HUDEP-2 (cell line): ENCODE measurements around the gene SPRED2.

Experiments used
- DNase-seq, 76 experiments: peaks; one replicate each; lab custom pipeline; 2025; ENCODE audit not compliant: unreplicated experiment in 76 of 76; lab: John Stamatoyannopoulos, UW

The SPRED2 gene

DNA sequence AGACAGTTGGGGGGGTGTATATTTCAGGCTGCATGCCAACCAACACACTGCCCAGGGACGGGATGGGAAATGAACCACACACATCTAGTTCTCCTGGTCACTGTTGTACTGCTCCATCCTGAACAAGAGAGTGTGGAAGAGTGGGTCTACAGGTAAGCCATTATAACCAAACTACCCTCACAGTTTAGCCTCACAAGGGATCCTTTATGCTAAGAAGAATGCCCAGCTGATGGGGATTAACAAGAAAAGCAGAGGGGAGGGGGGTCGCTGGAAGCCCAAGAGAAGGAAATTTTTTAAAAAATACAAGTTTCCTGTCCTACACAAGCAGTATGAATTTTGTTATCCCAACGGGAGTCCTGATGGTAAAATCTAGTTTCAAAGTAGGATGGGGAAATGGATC lies 16.1 kb downstream of the SPRED2 start:
- DNase-seq, result no peak

DNA sequence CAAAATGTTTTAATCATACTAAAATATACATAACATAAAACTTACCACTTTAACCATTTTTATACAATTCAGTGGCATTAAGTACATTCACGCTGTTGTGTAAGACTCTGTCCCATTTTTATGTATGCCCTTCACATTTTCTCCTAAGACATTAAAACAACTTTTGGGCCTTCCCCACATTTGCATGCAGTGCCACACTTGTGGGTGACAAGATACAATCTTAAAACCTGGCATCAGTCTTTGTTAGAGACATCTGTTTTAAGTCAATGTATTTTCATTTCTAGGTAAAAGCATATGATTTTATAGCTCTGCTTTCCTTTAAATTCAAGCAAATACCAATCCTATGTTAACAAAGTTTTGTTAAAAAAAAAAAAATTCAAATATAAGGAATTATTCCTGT lies 17.3 kb downstream of the SPRED2 start:
- DNase-seq, result no peak

DNA sequence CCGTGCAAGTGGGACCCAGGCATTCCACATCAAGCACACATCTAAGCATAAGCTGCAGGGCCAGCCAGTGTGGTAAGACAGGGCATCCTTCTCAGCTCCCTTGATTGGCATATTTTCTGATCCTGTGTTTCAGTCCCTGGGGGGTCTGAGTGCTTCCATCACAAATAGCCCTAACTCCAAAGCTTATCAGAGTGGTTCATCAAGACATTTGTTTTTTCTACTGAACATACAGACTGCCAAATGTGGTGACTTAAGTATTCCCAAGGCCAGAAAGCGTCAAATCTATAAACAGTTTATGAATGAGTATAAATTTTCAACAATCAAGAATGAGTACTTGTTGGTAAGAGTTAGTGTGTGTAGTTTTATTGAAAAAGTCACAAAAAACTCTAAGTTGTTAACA lies 18.8 kb downstream of the SPRED2 start:
- DNase-seq, result no peak

DNA sequence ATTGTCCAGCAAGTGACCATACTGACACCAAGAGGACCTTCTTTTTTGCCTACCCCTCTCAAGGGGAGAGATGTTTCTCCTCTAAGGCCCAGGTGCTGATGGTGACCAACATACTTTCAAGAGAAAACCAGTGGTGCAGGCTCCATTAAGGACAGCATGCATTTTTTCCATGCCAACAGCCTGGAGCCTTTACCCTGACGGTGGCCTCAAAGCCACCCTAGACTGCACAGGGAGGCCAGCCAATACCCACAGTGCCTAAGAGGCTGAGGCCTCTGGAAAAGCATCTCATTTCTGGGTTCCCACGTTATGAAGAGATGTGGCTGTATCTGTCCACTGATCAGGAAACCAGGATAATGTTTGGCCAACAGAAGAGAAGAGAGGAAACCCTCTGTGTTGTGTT lies 19.3 kb downstream of the SPRED2 start:
- no peak for DNase-seq

DNA sequence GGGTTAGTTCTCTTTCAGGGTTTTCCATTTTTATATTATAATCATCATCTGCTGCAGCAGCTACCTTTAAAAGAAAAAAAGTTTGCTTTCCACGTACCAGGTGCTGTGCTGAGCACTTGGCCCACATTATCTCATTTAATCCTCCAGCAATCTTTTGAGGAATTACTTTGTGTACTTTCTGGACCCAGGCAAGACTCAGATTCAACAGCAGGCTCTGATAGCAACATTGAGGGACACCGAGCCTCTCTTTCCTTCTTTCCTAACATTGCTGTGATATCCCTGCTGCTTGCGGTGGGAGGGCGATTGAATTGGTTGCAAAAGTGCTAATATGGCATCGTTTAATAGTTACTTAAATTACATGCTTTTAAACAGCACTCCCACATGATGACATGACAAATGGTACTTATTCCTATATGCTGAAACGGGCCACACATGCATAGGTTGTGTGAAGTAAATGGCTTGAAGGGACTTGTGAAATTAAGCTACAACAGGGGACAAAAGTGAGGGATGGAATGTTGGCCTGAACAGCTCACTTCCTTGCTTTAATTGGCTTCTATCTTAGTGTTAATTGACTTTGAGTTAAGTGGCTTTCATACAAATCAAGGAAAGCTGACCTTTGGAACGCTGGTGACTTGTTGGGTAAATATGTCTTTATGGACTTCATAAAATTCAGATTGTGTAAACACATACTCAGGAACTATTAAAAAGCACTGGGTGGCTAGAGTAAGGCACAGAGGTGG lies 21.2 kb downstream of the SPRED2 start:
- DNase-seq, result no peak

DNA sequence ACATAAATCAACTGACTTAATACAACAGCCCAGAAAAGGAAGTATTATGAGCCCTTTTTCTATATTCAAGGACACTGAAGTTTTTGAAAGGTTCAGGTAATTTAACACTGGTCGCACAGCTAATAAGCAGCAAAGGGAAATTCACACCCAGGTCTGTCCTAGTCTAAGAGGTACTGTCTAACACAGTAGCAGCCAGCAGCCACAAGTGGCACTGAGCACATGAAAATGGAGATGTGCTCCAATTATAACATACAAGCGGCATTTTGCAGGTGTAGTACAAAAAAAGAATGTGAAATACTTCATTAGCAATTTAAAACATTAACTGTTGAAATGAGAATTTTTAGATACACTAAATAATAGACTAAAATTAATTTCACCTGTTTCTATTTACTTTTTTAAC lies 23.4 kb downstream of the SPRED2 start:
- DNase-seq, result no peak

DNA sequence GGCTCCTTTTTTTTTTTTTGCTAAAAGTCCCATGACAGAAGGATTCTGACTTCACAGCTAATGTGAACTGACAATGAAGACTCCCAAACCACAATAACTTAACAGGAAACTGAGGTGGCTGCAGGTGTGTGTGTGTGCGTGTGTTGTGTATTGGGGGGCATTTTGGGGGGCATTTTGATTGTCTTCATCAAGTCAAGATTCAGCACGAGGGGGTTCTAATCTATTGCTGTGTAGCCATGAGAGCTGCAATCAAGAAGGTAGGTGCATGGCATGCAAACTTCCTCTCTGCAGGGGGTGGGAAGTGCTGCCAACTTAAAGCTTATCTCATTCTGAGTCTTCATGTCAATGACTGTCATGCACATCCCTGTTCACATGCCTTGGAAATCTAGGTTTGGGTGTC lies 25.2 kb downstream of the SPRED2 start:
- peak in 13 of 76 experiments; percentile 10 to 58 (median 25) for DNase-seq

DNA sequence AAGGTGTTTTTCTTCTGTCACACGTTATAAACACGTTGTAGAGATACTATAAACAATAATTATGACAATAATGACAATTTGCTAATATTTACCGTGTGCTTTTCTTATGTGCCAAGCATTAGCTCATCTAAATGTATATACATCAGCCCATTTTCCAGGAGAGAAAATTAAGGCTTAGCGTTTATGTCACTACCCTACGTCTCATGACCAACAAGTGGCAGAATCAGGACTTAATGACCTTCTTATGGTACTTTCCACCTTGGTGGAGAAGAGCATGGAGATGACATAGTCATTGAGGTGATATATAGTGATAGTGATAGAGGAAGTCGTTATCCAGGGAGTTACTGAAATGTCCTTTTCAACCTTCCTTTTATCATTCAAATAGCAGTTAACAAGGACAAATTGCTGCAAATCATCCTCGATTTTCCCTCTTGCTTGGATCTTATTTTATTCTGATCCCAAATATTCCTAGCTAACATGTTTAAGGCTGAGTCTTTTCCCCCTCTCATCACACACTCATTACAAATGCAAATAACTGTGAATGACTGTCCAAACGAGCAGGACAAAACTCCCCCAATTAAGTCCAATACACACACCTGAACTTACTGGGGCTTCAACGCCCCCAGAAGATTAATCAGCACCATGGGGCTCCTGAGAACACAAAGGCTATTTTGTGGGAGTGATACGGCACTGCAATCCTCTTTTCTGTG lies 27.3 kb downstream of the SPRED2 start:
- DNase-seq, result no peak

DNA sequence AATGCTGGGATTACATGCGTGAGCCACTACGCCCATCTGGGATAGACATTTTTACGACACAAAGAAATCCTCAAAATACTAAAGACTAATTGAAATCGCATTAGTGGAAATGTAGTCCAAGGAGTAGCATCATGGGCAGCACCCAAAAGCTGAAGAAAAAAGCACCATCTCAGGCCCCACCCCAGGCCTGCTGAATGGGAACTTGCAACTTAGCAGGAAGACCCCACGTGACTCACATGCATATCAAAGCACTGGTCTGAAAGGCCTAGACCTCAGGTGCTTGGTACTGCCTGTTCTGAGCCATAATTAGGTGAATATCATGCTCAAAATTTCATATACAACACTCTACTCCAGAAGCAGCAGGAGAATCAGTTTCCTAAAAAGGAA lies 28.9 kb downstream of the SPRED2 start:
- no peak for DNase-seq

DNA sequence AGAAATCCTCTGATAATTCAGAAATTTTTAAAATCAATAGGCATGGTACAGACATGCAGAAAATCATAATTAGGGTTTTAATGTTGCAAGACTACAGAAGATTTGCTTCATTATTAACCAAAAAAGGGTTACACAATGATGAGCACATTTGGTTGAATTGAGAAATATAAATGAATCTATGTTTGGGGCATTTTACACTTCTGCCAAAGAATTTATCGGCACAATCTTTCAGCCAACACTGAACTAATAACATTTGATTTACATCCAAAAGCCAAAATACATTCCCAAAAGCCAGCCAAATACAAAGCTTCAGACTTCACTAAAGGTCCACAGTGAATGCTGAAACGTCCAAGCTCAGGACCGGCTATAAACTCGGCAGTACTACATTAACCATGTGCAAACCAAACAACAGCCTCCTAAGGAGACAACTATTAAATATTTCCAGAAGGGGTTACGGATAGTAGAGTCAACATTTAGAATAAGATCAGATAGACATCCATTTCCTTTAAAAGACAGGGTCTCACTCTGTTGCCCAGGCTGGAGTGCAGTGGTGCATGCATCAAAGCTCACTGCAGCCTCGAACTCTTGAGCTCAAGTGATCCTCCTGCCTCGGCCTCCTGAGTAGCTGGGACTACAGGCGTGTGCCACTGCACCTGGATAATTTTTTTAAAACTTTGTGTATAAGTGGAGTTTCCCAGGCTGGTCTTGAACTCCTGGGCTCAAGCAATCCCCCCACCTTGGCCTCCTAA lies 29.4 kb downstream of the SPRED2 start:
- no peak for DNase-seq

DNA sequence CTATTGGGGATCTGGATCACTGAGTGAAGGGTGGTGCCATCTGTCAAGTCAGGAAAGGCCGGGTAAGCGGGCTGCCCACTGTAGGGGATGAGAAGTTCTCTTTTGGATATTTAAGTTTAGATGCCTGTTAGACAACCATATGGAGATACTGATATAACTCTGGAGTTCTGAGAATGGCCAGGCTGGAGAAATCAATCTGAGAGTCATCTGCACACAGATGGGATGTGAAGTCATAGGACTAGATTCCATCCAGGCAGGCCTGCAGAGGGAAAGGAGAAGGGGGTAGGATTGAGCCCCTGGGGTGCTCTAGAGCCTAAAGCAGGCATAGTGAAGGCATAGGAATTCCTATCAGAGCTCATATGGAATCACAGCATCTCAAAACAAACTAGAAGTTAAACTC lies 30.1 kb downstream of the SPRED2 start:
- no peak for DNase-seq

DNA sequence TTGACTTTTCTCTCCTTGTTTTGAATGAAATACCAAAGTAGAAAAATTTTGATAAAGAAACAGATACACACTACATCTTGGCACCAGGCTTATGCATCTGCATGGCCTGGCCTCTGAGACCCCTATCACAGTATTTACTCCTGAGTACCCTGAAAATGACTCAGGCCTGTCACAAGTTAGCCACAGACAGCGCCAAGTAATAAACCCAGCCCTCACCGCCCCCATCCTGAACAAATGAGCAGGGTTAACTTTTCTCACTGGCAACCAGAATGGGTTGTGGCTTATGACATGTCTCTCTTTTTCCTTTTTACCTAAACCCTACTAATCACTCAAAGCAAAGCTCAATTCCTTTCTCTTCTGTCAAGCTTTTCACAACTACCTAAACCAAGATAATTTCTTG lies 35.3 kb downstream of the SPRED2 start:
- peak in 7 of 76 experiments; percentile 18 to 50 (median 25) for DNase-seq

DNA sequence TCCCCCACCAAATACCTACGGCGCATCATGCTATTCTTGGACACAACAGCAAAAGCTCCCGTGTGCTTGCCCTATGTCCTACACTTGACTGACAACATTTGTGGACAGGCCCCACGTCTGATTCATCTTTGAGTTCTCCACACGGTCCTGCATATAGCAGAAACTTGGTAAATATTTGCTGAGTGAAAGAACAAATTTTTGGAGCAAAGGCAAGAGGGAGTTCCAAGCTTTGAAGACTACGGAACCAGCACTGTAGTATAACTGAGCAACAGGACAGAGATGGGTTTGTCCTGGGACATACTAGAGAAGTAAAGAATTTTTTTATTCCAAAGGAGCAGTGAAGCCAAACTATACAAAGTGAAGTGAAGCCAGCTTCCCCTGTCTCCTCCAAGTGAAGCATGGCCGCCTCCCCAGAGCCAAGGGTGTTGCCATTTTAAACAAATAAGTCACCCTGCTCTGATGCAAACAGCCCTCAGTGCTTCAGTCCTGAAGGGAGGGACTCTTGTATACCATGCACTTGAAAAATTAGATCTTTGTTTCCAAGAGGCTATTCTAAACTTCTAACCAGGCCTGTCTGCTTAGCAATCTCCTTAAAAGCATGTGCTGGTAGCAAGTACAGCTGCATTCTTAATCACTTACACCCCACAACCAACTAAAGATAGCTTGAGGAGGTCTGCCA lies 35.9 kb downstream of the SPRED2 start:
- DNase-seq, result peak in 4 of 76 experiments; percentile 8 to 13 (median 12)

DNA sequence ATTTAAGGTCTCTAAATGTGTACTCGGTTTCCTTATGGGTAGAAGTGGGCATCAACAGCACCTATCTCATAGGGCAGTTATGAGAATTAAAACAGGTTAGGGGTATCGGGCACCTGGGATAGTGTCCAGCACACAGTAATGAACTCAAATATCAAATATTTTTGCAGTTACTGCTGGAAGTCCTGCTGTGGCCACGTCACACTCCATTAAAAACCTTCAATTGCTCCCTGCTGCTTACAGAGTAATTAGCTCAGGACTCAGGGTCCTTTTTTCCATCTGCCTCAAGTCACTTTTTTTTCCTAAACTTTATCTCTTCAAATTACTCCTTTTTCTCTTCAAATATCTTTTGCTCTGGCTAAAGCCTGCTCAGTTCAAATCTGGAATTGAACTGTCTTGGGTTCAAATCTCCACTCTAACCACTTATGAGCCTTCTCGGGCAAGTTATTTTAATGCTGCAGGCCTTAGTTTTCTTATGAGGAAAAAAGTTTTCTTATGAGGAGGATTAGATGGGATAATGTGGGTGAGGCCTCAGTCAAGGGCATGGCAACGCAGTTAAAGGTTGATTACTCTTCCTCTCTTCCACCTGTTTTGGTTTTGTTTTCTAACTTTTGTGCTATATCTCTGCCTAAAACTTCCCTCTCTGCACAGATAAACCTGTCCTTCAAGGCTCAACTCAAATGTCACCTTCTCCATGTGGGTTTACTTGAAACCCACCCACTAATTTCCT lies 36.6 kb downstream of the SPRED2 start:
- no peak for DNase-seq

DNA sequence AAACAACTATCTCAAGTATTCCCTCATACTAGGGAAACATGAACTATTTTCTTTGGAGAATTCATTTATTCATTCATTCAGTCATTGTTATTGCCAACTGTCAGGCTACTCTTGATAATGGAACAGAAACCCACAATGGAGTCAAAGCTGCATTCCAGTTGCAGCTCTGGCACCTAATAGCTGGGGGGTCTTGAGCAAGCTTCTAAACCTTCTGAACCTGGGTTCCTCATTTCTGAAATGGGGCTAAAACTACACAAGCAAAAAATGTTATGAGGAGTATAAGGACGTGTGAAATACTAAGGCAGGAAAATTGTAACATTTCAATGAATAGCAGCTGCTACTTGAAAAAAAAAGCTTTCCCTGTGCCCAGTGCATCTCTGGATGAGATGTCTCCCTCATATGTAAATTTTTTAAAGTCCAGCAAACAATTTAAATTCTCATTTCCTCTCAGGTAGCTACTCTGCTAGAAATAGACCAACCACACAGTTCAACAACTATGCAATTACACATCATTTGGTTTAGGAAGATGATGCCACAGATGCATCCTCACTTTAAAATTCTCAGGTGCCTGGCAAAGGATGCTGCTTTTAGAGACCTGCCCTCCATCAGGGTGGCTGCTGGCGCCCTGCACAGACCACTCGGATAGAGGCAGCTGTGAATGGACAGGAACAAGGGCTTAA lies 38.5 kb downstream of the SPRED2 start:
- no peak for DNase-seq

DNA sequence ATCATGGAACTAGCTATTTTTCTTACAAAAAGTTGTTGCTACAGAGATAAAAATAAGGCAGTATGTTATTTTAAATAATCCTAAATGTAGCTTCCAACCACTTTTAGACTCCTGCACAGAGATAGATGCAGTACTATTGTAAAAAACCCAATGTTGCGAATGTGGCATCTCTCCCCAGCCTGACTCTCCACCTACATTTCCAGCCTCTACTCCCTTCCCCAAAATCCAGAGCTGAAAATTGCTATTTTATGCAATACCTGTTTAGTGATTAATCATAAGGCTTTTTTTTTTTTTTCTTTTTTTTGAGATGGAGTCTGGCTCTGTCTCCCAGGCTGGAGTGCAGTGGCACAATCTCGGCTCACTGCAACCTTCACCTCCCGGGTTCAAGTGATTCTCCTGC lies 39.4 kb downstream of the SPRED2 start:
- no peak for DNase-seq

DNA sequence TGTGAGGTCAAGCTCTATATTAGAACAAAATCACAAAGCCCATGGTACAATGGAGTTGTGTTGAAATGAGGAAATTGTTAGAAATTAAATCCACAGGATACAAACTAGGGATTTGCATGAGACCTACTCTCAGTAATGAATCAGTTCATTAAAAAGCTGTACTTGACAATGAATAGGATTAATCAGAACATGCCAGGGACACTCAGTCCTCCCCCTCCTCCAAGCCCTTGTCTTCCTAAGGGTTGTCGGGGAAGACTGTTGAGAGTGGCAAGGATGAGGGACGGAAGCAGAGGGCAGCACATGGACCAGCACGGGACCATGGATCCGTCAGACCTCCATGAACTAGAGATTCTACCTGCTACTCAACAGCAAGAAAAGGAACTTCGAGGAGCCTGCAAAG lies 39.8 kb downstream of the SPRED2 start:
- no peak for DNase-seq

DNA sequence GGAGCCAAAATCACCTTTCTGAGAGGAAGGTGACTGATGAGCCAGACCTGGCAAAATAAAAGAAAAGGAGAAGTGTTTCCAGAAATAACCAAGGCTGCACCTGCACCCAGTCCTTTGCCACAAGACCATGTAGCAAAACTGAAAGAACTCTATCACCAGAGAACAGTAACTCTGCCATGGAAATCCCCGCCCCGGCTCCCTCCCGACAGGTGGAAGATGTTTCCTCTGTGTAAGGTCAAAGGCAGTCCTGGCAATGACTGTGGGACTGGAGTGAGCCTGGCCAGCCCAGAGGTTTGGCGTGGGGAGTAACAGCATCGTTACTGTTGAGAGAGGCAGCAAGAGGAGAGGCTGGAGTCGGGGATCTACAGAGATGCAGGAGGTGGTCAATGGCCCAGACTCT lies 42.3 kb downstream of the SPRED2 start:
- DNase-seq, result no peak

DNA sequence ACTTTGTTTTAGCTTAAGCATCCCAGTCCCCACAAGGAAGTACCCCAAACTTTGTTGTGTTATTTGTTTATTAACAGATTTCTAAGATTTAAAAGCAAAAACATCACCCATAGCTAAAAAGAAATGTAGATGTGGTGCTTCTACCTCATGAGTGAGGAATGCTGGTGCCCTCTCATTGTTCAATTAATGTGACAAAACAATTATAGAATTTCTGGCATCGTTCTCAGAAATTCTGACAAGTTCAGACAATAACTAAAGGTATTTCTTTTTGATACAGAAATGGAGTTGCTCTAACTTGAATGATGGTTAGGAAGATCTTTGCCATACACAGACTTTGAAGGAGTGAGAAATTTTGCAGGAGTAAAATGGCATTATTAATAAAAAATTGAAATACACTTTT lies 42.9 kb downstream of the SPRED2 start:
- no peak for DNase-seq
